Forelimb muscle (tissue), 1 donor: Measurements from ENCODE around the gene PHLDA1. TPM values are rescaled to one million over a fixed set of nuclear protein-coding genes. Genes with fewer than 3 reads are reported as not detected.
"Not testable (repeated sequence)": the region's sequence is repeated elsewhere in the genome, so short reads cannot be mapped to it uniquely, and the experiment has no call there.

Experiments used
- DNase-seq: peaks from one replicate; pipeline ENCODE4 v3.0.0-alpha.2; 2013; ENCODE audit warnings: low read depth
- polyA plus RNA-seq: library from polyadenylated mRNA; unstranded; fragments of 120-200 nt; gene quantifications from one replicate; pipeline ENCODE4 v1.2.1, GENCODE V29; 2013; ENCODE audit not compliant: insufficient read length

Gene PHLDA1
- polyA plus RNA-seq, 1 donor = 16.0 TPM

GRCh38 chr12:75986001-75986746 is 45.4 kb downstream of the PHLDA1 start:
- DNase-seq = no peak

GRCh38 chr12:75985566-75985965 is 46.0 kb downstream of the PHLDA1 start:
- DNase-seq = no peak

- DNase-seq = no peak
These were observed 46.9 kb downstream of the PHLDA1 start for GRCh38 chr12:75984577-75985182.

- not testable (repeated sequence) for DNase-seq
These were observed 47.7 kb downstream of the PHLDA1 start for GRCh38 chr12:75983851-75984250.

GRCh38 chr12:75982979-75983660 is 48.5 kb downstream of the PHLDA1 start:
- DNase-seq = no peak

GRCh38 chr12:75982169-75982564 is 49.4 kb downstream of the PHLDA1 start:
- DNase-seq = no peak

- no peak for DNase-seq
These were observed 50.1 kb downstream of the PHLDA1 start for GRCh38 chr12:75981247-75982168.

GRCh38 chr12:75979181-75979580 is 52.4 kb downstream of the PHLDA1 start:
- no peak for DNase-seq

- DNase-seq = no peak
These were observed 52.9 kb downstream of the PHLDA1 start for GRCh38 chr12:75978677-75979076.

GRCh38 chr12:75977952-75978671 is 53.5 kb downstream of the PHLDA1 start:
- peak; percentile 49 for DNase-seq

- no peak for DNase-seq
These were observed 54.0 kb downstream of the PHLDA1 start for GRCh38 chr12:75977590-75977951.

- DNase-seq = no peak
These were observed 54.7 kb downstream of the PHLDA1 start for GRCh38 chr12:75976913-75977312.

- DNase-seq = no peak
These were observed 55.5 kb downstream of the PHLDA1 start for GRCh38 chr12:75976113-75976512.

GRCh38 chr12:75975702-75976101 is 55.9 kb downstream of the PHLDA1 start:
- no peak for DNase-seq

Other genes starting within 250 kb of the PHLDA1 start
- gene NAP1L1, start 52.9 kb upstream of the PHLDA1 start, polyA plus RNA-seq = 438 TPM